LHCN-M2 (cell line): ENCODE results near the gene GADD45GIP1. TPM values are rescaled to one million over a fixed set of nuclear protein-coding genes. Genes with fewer than 3 reads are reported as not detected.
"Not testable (repeated sequence)": the region's sequence is repeated elsewhere in the genome, so short reads cannot be mapped to it uniquely, and the experiment has no call there.

ENCODE experiments used
- DNase-seq: peaks from one replicate; pipeline ENCODE4 v3.0.0-alpha.2; 2012; ENCODE audit warnings: low read depth
- total RNA-seq: library from RNA; depleted of rRNA; stranded (reverse); fragments of >200 nt; gene quantifications from 2 replicates; pipeline ENCODE4 v1.2.3, GENCODE V29; 2014

Gene GADD45GIP1
- total RNA-seq, 1 experiment from 2014 or later: 71.9 TPM

- no peak for DNase-seq
Observed at GRCh38 chr19:12990431-12990830, 33.4 kb upstream of the GADD45GIP1 start.

DNA sequence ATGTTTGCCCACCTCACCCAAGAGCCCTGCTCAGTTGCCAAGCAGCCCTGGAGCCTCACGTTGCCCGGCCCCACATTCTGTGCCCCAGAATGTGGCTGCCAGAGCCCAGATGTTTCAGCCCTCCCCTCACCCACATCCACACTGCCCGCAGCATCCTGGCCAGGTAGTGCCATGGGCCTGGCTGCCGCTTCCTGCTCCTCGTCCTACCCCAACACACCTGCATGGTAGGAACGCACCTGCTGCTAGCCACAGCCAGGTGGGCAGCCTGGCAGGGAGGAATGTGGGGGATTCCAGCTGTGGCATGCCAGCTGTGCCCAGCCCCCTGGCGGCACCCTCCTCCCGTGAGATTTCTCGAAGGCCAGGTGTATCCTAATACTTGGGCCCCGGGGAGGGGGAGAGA is 30.8 kb upstream of the GADD45GIP1 start:
- no peak for DNase-seq

DNA sequence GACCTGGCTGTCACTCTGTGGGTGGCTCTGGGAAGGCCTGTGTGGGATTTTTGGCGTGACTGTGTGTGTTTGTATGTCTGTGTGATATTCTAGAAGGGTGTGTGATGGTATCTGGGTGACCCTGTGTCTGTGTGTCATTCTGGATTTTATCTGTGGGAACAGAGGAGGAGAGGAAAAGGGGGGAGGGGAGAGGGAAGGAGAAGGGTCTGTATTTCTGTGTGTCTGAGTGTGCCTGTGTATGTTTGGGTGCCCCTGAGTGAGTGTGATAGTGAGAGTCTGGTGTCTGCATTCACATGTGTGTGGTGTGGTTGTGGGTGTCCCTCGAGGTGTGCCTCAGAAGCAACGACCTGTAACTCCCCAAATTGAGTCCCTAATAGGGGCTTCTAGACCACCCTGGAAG is 30.2 kb upstream of the GADD45GIP1 start:
- DNase-seq: no peak

DNA sequence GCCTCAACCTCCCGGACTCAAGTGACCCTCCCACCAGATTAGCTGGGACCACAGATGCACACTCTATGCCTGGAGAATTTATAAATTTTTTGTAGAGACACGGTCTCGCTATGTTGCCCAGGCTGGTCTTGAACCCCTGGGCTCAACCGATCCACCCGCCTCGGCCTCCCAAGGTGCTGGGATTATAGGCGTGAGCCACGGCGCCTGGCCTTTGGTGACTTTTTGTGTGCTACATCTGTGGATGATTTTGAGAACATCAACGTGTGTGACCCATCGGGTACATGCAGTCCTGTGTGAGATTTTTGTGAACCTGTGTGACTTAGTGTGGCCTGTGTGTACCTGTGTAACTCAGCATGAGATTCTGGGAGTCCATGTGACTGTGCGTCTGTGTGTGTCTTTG is 29.7 kb upstream of the GADD45GIP1 start:
- DNase-seq: no peak

DNA sequence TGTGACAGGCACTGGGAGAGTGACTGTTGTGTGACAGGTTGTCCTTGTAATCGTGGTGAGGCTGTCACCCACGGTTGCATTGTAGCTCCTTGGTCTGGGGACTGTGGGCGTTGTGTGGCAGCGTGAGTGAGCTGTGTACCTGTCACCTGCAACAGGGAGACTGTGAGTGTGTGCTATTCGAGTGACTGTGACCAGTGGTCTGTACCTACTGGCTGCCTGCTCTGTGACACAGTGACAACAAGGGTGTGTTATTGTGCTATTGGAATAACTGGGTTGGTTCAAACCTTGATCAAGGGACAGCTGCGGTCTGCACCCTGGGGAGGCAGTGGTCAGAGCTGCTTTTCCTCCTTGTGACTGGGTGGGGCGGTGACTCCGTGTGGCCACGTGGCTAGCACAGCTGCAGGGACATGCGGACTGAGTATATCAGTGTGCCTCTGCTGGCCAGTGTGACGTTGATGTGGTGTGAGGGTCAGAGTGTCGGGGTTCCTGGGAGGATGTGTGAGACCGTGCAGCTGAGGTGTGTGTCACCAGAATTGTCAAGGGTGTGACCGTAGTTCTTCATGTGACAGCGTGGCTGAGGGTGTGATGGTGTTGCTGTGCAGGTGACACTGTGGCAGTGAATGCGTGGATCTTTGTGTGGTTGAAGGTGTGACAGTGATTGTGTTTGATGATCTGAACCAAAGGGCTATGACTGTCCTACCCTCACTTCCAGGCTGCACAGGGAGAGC is 28.2 kb upstream of the GADD45GIP1 start:
- DNase-seq: peak; percentile 88

- peak; percentile 20 for DNase-seq
Observed at GRCh38 chr19:12984683-12985048, 27.6 kb upstream of the GADD45GIP1 start.

- DNase-seq: peak; percentile 23
Observed at GRCh38 chr19:12984143-12984627, 27.2 kb upstream of the GADD45GIP1 start.

DNA sequence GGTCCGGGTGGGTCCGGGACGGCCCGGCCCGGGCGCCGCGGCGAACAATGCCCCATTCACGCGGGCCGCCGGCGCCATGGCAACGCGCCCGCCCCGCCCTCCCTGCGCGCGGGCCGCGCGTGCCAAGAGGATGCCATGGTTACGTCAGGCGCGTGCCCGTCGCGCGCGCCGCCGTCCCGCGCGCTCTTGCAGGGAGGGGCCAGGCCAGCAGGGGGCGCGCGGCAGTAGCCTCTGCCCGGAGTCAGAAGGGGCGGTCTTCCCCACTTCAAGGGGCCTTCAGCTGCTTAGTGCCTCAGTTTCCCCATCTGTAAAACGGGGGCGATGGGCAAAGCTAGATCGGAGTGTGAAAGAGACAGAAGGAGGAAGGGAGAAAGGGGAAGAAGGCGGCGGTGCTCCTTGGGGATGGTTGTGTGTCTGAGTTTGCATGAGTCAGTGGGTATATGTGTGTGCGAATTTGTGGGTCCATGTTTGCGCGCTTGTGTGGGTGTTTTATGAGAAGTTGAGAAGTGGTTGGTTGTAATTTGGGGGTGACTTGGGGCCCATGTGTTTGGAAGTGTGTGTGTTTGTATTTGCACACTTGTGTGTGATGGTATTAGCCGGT is 26.6 kb upstream of the GADD45GIP1 start:
- DNase-seq: peak; percentile 70

DNA sequence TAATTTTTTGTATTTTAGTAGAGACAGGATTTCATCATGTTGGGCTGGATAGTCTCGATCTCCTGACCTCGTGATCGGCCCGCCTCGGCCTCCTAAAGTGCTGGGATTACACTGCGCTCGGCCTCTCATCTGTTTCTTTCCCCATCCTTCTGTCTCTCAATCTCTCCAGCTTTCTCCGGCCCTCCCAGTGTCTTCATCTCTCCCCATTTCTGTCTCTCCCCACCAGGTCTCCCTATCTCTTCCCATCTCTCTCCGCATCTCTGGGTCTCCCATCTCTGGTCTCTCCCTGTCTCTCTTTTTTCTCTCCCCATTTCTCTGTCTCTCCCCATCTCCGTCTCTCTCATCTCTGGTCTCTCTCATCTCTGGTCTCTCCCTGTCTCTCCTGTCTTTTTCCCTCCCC is 26.1 kb upstream of the GADD45GIP1 start:
- no peak for DNase-seq

DNA sequence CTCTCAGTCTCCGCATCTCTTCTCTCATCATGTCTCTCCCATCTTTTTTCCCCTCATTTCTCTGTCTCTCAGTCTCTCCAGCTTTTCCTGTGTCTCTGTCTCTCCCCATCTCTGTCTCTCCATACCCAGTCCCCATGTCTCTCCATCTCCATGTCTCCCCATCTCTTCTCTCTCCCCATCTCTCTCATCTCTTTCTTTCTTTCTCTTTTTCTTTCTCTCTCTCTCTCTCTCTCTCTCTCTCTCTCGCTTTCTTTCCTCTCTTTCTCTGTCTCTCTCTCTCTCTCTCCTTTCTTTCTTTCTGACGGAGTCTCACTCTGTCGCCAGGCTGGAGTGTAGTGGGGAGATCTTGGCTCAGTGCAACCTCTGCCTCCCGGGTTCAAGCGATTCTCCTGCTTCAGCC is 25.6 kb upstream of the GADD45GIP1 start:
- DNase-seq: no peak

DNA sequence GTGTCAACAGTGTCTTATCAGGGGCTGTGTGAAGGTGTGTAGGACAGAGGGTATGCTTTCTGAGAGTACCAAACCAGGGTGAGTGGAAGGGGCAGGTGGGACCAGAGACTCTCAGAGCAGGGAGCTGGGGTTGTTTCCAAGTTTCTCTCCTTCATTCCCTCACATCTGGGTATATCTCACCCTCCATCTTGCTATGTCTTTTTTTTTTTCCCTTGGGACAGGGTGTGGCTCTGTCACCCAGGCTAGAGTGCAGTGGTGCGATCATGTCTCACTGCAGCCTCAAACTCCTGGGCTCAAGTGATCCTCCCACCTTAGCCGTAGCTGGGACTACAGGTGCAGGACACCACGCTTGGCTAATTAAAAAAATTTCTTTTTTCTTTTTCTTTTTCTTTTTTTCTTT is 23.0 kb upstream of the GADD45GIP1 start:
- no peak for DNase-seq

DNA sequence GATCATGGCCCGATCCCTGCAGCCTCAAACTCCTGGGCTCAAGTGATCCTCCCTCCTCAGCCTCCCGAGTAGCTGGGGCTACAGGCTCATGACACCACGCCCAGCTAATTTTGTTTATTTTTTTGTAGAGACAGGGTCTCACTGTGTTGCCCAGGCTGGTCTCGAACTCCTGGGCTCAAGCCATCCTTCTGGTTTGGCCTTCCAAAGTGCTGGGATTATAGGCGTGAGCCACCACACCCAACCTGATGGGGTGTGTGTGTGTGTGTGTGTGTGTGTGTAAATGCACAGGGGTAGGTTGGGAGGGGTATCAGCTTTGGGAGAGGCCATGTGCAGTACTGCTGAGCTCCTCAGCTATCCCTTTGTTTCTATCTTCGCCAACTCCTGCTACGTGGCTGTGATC is 19.1 kb upstream of the GADD45GIP1 start:
- not testable (repeated sequence) for DNase-seq

- DNase-seq: no peak
Observed at GRCh38 chr19:12975221-12975741, 18.3 kb upstream of the GADD45GIP1 start.

GRCh38 chr19:12974301-12975220 is 17.5 kb upstream of the GADD45GIP1 start:
- no peak for DNase-seq

DNA sequence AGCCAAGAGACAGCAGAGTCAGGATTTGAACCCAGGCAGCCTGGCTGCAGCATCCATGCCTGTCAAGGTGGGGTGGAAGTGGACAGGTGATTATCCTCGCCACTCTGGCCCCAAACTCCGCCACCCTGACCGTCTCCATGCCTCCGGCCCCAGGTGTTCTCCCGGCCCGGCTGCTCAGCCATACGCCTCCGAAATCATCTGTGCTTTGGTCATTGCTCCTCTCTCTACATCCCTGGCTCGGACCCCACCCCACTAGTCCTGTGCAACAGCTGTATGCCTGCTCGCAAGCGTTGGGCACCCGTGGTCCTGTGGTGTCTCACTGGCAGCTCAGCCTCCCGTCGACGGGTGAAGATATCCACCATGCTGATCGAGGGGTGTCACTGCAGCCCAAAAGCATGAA is 16.2 kb upstream of the GADD45GIP1 start:
- DNase-seq: no peak

DNA sequence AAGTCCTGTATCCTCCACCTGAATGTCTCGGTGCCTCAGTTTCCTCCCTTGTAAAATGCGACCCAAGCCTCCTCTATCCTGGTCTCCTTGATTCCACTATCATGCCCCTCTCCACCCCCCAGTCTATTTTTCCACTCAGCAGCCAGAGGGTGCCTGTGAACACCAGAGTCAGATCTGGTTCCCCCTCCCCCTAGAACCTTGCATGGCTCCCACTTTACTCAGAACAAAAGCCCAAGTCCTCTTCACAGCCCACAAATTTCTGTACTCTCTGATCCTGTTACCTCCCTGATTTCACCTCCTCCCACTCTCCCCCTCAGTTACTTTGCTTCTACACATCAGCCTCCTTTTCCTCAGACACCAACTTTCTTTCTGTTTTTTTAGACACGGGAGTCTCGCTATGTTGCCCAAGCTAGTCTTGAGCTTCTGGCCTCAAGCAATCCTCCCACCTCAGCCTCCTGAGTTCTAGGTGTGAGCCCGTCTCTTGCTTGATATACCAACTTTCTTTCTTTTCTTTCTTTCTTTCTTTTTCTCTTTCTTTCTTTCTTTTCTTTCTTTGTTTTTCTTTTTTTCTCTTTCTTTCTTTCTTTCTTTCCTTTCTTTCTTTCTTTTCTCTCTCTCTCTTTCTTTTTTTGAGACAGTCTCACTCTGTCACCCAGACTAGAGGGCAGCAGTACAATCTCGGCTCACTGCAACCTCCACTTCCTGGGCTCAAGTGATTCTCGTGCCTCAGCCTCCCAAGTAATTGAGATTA is 13.2 kb upstream of the GADD45GIP1 start:
- DNase-seq: no peak

DNA sequence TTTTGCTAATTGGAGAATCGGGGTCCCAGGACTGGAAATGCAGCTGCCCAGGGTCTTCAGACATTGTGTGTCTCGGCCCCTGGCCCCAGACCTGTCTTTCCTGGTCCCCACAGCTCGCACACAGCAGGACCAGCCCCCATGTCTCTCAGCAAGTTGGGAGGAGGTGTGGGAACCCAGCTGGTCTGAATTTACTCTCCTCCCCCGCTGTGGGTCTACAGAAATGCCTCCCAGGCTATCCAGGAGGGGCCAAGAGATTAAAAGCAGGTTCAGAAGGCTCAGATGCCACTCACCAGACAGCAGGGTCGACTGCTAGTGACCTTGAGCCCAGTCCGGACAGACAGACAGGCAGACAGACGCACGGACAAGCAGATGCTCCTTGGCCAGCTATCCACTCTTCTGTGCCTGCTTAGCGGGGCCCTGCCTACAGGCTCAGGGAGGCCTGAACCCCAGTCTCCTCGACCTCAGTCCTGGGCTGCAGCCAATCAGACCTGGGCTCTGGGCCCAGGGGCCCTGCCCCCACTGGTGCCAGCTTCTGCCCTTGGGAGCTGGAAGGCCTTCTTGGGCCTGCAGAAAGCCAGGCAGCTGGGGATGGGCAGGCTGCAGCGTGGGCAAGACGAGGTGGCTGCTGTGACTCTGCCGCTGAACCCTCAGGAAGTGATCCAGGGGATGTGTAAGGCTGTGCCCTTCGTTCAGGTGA is 12.4 kb upstream of the GADD45GIP1 start, which contains the start of gene DAND5:
Gene DAND5 (plus strand): TSS at position 285 of the 697 bp plus-strand sequence. CDS start 85 bp downstream, at position 370.
- DNase-seq: no peak

DNA sequence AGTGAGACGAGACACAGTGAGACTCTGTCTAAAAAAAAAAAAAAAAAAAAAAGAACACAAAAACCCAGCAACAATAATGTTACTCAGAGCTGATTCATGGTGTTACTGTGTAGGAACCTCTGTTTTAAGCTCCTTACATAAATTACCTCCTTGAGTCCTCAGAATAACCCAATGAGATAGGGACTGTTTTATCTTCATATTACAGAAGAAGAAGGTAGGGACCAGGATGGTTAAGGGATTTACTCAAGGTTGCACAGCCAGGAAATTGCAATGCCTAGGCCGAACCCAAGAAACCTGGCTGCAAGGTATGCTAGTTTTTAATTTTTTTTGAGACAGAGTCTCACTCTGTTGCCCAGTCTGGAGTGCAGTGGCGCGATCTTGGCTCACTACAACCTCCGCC is 10.9 kb upstream of the GADD45GIP1 start:
- DNase-seq: no peak

DNA sequence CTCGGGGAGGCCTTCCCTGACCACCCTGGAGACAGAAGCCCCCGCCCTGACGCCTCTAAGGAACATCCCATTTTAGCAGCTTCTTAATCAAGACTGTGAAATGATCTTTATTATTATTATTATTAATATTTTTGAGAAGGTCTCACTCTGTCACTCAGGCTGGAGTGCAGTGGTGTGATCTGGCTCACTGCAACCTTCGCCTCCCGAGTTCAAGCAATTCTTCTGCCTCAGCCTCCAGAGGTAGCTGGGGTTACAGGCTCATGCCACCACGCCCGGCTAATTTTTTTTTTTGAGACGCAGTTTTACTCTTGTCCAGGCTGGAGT is 8.8 kb upstream of the GADD45GIP1 start:
- DNase-seq: no peak

DNA sequence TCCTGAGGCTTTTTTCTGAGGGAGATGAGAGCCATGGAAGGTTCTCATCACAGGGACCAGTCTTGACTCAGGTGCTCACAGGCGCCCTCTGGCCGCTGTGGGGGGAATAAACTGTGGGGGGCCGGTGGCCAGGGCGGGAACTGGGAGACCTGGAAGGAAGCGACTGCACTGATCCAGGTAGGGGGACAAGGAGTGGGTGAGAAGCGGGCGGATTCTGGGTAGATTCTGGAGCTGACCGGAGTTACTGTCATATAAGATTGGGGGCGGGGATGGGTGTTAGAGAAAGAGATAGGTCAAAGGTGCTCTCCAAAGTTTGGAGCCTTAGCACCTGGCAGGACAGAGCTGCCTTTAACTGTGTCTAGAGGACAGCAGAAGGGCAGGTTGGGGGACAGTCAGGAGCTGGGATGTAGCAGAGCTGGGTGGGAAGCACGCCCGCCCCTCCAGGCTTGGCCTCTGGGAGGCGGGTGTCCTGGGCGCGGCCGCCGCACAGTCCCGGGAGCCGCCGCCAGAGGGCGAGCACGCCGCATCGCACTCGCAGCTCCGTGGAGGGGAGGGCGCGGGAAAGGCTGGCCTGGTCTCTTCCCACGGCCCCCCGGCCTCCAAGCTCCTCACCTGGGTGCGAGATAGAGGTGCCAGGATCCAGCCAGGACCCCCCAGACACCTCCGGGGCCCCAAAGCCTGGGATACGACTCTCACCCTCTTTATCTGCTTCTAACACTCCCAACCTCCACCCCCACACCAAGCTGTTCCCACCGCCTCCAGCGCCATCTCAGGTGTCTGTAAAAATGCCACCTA is 8.2 kb upstream of the GADD45GIP1 start:
- peak; percentile 60 for DNase-seq
